CD14-positive monocyte (primary cell): ENCODE results near the gene NR0B2. TPM values are rescaled to one million over a fixed set of nuclear protein-coding genes. Genes with fewer than 3 reads are reported as not detected.

Experiments used
- DNase-seq, 3 donors: peaks; one replicate each; pipeline ENCODE4 v3.0.0-alpha.2; 2011 to 2022
- H2AFZ ChIP-seq: 2 replicates; pipeline ENCODE4 v1.6.0; 2012; ENCODE audit warnings: mild to moderate bottlenecking, low read depth, low read length, inconsistent platforms; ENCODE audit not compliant: insufficient read depth, poor library complexity, severe bottlenecking
- H3K27ac ChIP-seq, 2 donors: 1 replicate in 1 of 2; 2 replicates in 1 of 2; pipeline ENCODE4 v1.5.1; 2012 to 2013; ENCODE audit warnings: low read length in 2 of 2, control low read depth in 1 of 2, inconsistent platforms in 1 of 2, low read depth in 1 of 2, mild to moderate bottlenecking in 1 of 2
- H3K27me3 ChIP-seq, 2 donors: one replicate each; pipeline versions ENCODE4 v1.6.0 to v1.6.1; 2011 to 2013; ENCODE audit warnings: low read length in 2 of 2; ENCODE audit not compliant: control insufficient read depth in 2 of 2, insufficient read depth in 2 of 2
- H3K36me3 ChIP-seq, 2 donors: replicated peaks in 1 of 2; 1 replicate in 1 of 2; 2 replicates in 1 of 2; pipeline versions ENCODE4 v1.5.1 to v1.6.1; 2012 to 2013; ENCODE audit warnings: low read length in 2 of 2, control low read depth in 1 of 2, inconsistent platforms in 1 of 2, mild to moderate bottlenecking in 1 of 2; ENCODE audit not compliant: insufficient read depth in 2 of 2, control insufficient read depth in 1 of 2
- H3K4me1 ChIP-seq, 2 donors: 1 replicate in 1 of 2; 2 replicates in 1 of 2; pipeline versions ENCODE4 v1.5.1 to v1.6.1; 2012 to 2013; ENCODE audit warnings: low read length in 2 of 2, control low read depth in 1 of 2, inconsistent platforms in 1 of 2, mild to moderate bottlenecking in 1 of 2, moderate library complexity in 1 of 2; ENCODE audit not compliant: insufficient read depth in 2 of 2, control insufficient read depth in 1 of 2
- H3K4me2 ChIP-seq: replicated peaks from 2 replicates; pipeline ENCODE3; 2012; ENCODE audit warnings: low read length, moderate library complexity, mild to moderate bottlenecking; ENCODE audit not compliant: poor library complexity, severe bottlenecking; ENCODE audit errors: extremely low read depth
- H3K4me3 ChIP-seq, 3 experiments: fragments of 200-600 bp in 1 of 3; sonication (generic) in 1 of 3; replicated peaks in 1 of 3; 1 replicate in 2 of 3; 2 replicates in 1 of 3; pipeline ENCODE4 v1.5.1; 2011 to 2013; ENCODE audit warnings: low read length in 3 of 3, mild to moderate bottlenecking in 3 of 3, control low read depth in 2 of 3, low read depth in 2 of 3, inconsistent platforms in 1 of 3, moderate library complexity in 1 of 3
- H3K79me2 ChIP-seq: 2 replicates; pipeline ENCODE4 v1.6.0; 2012; ENCODE audit warnings: mild to moderate bottlenecking, control low read depth, inconsistent platforms, low read length, moderate library complexity; ENCODE audit not compliant: insufficient read depth
- H3K9ac ChIP-seq: 2 replicates; pipeline ENCODE4 v1.6.0; 2017; ENCODE audit warnings: low read length, mild to moderate bottlenecking; ENCODE audit not compliant: insufficient read depth, poor library complexity, severe bottlenecking
- H3K9me3 ChIP-seq, 2 donors: replicated peaks in 1 of 2; 1 replicate in 1 of 2; 2 replicates in 1 of 2; pipeline versions ENCODE4 v1.5.1 to v1.6.1; 2012 to 2013; ENCODE audit warnings: low read length in 2 of 2, control low read depth in 1 of 2; ENCODE audit not compliant: control insufficient read depth in 1 of 2, insufficient read depth in 1 of 2
- H4K20me1 ChIP-seq: 2 replicates; pipeline ENCODE4 v1.6.0; 2012; ENCODE audit warnings: mild to moderate bottlenecking, low read length, control low read depth, moderate library complexity; ENCODE audit not compliant: insufficient read depth
- H3K27ac Mint-ChIP-seq, 7 donors: one replicate each; pipeline ENCODE4 v1.8.0; 2020; ENCODE audit warnings: mild to moderate bottlenecking in 7 of 7, mixed read lengths in 7 of 7, moderate library complexity in 6 of 7, inconsistent platforms in 2 of 7
- H3K27me3 Mint-ChIP-seq, 3 donors: one replicate each; pipeline ENCODE4 v1.8.0; 2021 to 2022; ENCODE audit warnings: low read depth in 3 of 3, mild to moderate bottlenecking in 3 of 3, mixed read lengths in 3 of 3, moderate library complexity in 3 of 3, inconsistent platforms in 1 of 3
- H3K36me3 Mint-ChIP-seq, 2 donors: one replicate each; pipeline ENCODE4 v1.8.0; 2020; ENCODE audit warnings: mixed read lengths in 2 of 2, inconsistent platforms in 1 of 2, mild to moderate bottlenecking in 1 of 2
- H3K4me1 Mint-ChIP-seq: one replicate; pipeline ENCODE4 v1.8.0; 2020; ENCODE audit warnings: mild to moderate bottlenecking, mixed read lengths
- H3K4me3 Mint-ChIP-seq, 2 donors: one replicate each; pipeline ENCODE4 v1.8.0; 2020; ENCODE audit warnings: mild to moderate bottlenecking in 2 of 2, mixed read lengths in 2 of 2, moderate library complexity in 1 of 2
- H3K9me3 Mint-ChIP-seq, 7 donors: one replicate each; pipeline ENCODE4 v1.8.0; 2020 to 2022; ENCODE audit warnings: mixed read lengths in 7 of 7, mild to moderate bottlenecking in 6 of 7, moderate library complexity in 6 of 7, inconsistent platforms in 2 of 7
- WGBS: methylation state at CpG from one replicate; pipeline ENCODE4 v1.1.5; 2013; ENCODE audit warnings: missing lambda C conversion rate; ENCODE audit not compliant: insufficient coverage; 5-methylcytosine and 5-hydroxymethylcytosine counted together
- intact Hi-C, 2 donors: fragments of 100-400 bp; cut with micrococcal nuclease; formaldehyde crosslinking; loops; one replicate each; pipeline versions ENCODE4 v1.15.0 to v1.15.1; 2023
- polyA plus RNA-seq, 3 donors: library from polyadenylated mRNA; depleted of rRNA in 1 of 3; unstranded in 2 of 3; stranded (reverse) in 1 of 3; fragments of 300-500 nt in 2 of 3; fragments of >200 nt in 1 of 3; fragmentation: Illumina TruSeq in 2 of 3; gene quantifications; 1 replicate in 2 of 3; 2 replicates in 1 of 3; pipeline ENCODE4 v1.2.3, GENCODE V29; 2012 to 2021
- TF ChIP-seq, protein P1 (sequence below): fragments of 200-600 bp; IDR thresholded peaks from one replicate; pipeline ENCODE4 v1.8.0; 2022; ENCODE audit warnings: antibody characterized with exemption, mild to moderate bottlenecking

Gene NR0B2
- polyA plus RNA-seq, 3 donors, result not detected

DNA sequence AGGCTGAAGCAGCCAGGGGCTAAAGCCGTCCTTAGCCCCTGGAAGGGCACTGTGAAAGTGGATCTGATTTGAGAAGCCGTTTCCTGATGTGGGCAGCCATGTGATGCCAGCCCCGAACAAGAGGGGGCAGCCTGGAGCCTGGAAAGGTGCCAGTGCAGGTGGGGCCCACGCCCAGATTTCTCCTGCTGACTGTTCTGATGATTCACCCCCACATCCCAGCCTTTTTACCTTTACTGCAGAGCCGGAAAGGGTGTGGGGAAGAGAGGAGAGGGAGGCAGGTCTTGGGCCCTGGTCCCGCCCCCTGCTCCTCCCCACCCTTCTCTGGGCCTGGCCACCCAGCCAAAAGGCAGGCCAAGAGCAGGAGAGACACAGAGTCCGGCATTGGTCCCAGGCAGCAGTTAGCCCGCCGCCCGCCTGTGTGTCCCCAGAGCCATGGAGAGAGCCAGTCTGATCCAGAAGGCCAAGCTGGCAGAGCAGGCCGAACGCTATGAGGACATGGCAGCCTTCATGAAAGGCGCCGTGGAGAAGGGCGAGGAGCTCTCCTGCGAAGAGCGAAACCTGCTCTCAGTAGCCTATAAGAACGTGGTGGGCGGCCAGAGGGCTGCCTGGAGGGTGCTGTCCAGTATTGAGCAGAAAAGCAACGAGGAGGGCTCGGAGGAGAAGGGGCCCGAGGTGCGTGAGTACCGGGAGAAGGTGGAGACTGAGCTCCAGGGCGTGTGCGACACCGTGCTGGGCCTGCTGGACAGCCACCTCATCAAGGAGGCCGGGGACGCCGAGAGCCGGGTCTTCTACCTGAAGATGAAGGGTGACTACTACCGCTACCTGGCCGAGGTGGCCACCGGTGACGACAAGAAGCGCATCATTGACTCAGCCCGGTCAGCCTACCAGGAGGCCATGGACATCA lies 50.7 kb downstream of the NR0B2 start, which contains the start of gene SFN:
SFN (plus strand) TSS at position 369 of the 904 bp plus-strand sequence; CDS start at position 433, 64 bp downstream.
- TF ChIP-seq, protein P1, sequence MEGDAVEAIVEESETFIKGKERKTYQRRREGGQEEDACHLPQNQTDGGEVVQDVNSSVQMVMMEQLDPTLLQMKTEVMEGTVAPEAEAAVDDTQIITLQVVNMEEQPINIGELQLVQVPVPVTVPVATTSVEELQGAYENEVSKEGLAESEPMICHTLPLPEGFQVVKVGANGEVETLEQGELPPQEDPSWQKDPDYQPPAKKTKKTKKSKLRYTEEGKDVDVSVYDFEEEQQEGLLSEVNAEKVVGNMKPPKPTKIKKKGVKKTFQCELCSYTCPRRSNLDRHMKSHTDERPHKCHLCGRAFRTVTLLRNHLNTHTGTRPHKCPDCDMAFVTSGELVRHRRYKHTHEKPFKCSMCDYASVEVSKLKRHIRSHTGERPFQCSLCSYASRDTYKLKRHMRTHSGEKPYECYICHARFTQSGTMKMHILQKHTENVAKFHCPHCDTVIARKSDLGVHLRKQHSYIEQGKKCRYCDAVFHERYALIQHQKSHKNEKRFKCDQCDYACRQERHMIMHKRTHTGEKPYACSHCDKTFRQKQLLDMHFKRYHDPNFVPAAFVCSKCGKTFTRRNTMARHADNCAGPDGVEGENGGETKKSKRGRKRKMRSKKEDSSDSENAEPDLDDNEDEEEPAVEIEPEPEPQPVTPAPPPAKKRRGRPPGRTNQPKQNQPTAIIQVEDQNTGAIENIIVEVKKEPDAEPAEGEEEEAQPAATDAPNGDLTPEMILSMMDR, result peak; percentile 22
- peaks cover 5 to 7% (median 6%) of the 10 kb centered on the region in 3 donors for H3K27me3 Mint-ChIP-seq
- WGBS, result 90% methylated on average over 24 of the region's 37 CpGs
- peaks cover under 1 to 3% of the 10 kb centered on the region in 2 donors for H3K36me3 Mint-ChIP-seq
- no peaks in the 10 kb centered on the region for H3K36me3 ChIP-seq
- no peaks in the 10 kb centered on the region for H3K27me3 ChIP-seq
- peak within 1 kb of the TSS; percentile 56 for H3K9ac ChIP-seq
- no peaks in the 10 kb centered on the region for H3K9me3 ChIP-seq
- intact Hi-C loops, result loop anchor here in 1 of 2 donors (5.0 kb wide), 1 partner anchor 36 kb away; the partner anchor contains the start of gene ZDHHC18
- peaks cover 0 to 2% (median 0%) of the 10 kb centered on the region in 7 donors for H3K9me3 Mint-ChIP-seq
- no peak for DNase-seq
- H3K4me1 ChIP-seq, result peaks cover 15 to 28% of the 10 kb centered on the region in 2 donors
- H3K4me1 Mint-ChIP-seq, result peaks cover 28% of the 10 kb centered on the region
- peak within 1 kb of the TSS; percentile 31 to 96 for H3K4me3 Mint-ChIP-seq
- peak within 1 kb of the TSS; percentile 95 for H2AFZ ChIP-seq
- H3K27ac ChIP-seq, result no peak within 1 kb of the TSS
- no peaks in the 10 kb centered on the region for H3K79me2 ChIP-seq
- peak within 1 kb of the TSS; percentile 93 for H3K4me2 ChIP-seq
- peak within 1 kb of the TSS in 2 of 3 experiments; percentile 58 to 97 for H3K4me3 ChIP-seq
- no peak within 1 kb of the TSS for H3K27ac Mint-ChIP-seq
- no peaks in the 10 kb centered on the region for H4K20me1 ChIP-seq

DNA sequence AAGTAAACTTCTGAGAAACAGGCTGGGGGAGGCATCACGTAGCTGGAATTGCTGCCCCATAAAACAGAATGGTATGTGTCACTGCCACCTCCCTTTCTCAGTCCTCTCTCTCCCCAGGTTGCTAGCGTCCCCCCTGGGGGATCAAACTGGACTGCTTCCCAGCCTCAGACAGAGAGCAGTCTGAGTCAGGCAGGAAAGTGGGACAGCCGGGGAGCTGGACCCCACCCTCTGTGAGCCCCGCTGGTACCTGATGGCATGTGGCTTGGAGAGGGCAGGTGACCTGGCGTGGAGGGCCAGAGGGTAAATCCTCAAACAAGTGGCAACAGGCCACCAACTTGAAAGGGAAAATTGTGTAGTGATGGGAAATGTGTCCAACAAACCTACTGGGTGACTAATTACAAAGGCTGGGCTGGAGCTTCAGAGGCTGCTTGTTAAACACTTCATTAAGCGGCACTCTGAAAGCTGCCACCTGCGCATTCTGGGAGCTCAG lies 51.8 kb downstream of the NR0B2 start:
- H4K20me1 ChIP-seq, result no peaks in the 10 kb centered on the region
- DNase-seq, result no peak
- TF ChIP-seq, protein P1, result no peak
- no peak overlapping the region for H3K4me3 ChIP-seq
- H3K79me2 ChIP-seq, result no peaks in the 10 kb centered on the region
- no peak overlapping the region for H3K27ac ChIP-seq
- WGBS, result 95% methylated on average over 6 of the region's 7 CpGs
- peaks cover 5 to 7% (median 6%) of the 10 kb centered on the region in 3 donors for H3K27me3 Mint-ChIP-seq
- peaks cover 0 to 2% (median 0%) of the 10 kb centered on the region in 7 donors for H3K9me3 Mint-ChIP-seq
- intact Hi-C loops, result loop anchor here in 1 of 2 donors (5.0 kb wide), 1 partner anchor 35 kb away; the partner anchor contains the start of gene ZDHHC18
- no peak overlapping the region for H3K27ac Mint-ChIP-seq
- H3K36me3 ChIP-seq, result peaks cover 0 to 7% of the 10 kb centered on the region in 2 donors
- H3K9ac ChIP-seq, result no peak overlapping the region
- H3K4me3 Mint-ChIP-seq, result no peak overlapping the region
- H3K36me3 Mint-ChIP-seq, result peaks cover 2 to 10% of the 10 kb centered on the region in 2 donors
- peaks cover 28% of the 10 kb centered on the region for H3K4me1 Mint-ChIP-seq
- no peaks in the 10 kb centered on the region for H3K9me3 ChIP-seq
- no peaks in the 10 kb centered on the region for H3K27me3 ChIP-seq
- peaks cover 15 to 28% of the 10 kb centered on the region in 2 donors for H3K4me1 ChIP-seq
- no peak overlapping the region for H2AFZ ChIP-seq
- H3K4me2 ChIP-seq, result no peak overlapping the region
